Measurements from ENCODE around the gene TMEM117.

- TF ChIP-seq CTCF (IDR thresholded peaks at IDR 0.05; ENCODE audit: low read depth, low read length) (no peak), MAX (IDR thresholded peaks at IDR 0.05; ENCODE audit: low read depth, low read length) (no peak), POLR2A (IDR thresholded peaks at IDR 0.05; ENCODE audit: extremely low read depth, insufficient read length) (no peak), MYC (IDR thresholded peaks at IDR 0.05; ENCODE audit: low read depth, low read length) (no peak)
Measured at GRCh38 chr12:44058366-44058765, 222.5 kb downstream of the TMEM117 start.

Measured in NB4 (cell line).